Fibroblast of skin of abdomen (primary cell): Measurements from ENCODE around the gene BRICD5.
"Not testable (repeated sequence)": the region's sequence is repeated elsewhere in the genome, so short reads cannot be mapped to it uniquely, and the experiment has no call there.

Experiments used
- DNase-seq: peaks from one replicate; pipeline ENCODE4 v3.0.0-alpha.2; 2013

Gene BRICD5

DNA sequence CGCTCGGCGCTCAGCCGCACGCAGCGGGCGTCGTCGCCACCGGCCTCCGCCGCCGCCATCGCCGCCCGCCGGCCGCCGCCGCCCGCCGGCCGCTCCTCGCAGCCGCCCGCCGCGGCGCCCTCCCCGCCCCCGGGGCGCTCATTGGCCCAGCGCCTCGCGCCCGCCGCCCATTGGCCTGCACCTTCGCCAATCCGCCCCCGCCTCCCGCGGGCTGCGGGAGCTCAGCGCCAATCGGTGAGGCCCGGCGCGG, 4.0 kb upstream of the BRICD5 start, which contains the start of gene PGP:
PGP (minus strand) TSS at position 122 of the 250 bp plus-strand sequence; CDS start at position 59, 63 bp downstream.
- no peak for DNase-seq

DNA sequence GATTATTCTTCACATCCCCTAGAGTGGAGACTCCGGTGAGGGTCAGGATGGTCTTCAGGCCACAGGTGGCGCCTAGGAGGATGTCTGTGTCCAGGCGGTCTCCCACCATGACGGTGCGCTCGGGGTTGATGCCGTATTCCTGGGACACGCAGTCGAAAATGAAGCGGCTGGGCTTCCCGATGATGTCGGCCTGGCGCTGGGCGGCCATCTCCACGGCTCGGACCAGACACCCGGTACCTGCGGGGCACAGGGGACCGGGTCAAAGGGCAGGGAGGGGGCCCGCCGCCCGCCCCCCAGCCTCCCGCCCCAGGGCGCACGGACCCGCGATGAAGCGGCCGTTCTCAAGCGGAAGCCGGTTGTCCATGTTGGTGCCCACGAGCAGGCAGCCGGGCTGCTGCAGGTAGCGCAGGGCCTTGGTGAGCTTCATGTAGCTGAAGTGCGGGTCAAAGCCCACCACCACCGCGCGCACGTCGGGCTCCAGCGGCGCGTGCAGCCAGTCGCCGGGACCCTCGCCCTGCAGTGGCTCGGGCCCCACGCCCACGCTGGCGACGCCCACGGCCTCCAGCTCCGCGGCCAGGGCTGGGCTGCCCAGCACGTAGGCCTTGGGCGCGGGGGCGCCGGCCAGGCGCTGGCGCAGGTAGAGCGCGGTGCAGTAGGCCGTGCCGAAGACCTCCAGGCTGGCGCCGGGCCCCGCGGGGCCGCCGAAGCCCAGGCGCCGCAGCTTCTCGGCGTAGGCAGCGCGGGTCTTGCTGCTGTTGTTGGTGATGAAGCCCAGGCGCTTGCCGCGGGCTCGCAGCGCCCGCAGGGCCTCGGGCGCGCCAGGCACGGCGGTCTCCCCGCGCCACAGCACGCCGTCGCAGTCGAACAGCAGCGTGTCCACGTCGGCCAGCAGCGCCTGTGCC, 3.4 kb upstream of the BRICD5 start:
- DNase-seq, result no peak

DNA sequence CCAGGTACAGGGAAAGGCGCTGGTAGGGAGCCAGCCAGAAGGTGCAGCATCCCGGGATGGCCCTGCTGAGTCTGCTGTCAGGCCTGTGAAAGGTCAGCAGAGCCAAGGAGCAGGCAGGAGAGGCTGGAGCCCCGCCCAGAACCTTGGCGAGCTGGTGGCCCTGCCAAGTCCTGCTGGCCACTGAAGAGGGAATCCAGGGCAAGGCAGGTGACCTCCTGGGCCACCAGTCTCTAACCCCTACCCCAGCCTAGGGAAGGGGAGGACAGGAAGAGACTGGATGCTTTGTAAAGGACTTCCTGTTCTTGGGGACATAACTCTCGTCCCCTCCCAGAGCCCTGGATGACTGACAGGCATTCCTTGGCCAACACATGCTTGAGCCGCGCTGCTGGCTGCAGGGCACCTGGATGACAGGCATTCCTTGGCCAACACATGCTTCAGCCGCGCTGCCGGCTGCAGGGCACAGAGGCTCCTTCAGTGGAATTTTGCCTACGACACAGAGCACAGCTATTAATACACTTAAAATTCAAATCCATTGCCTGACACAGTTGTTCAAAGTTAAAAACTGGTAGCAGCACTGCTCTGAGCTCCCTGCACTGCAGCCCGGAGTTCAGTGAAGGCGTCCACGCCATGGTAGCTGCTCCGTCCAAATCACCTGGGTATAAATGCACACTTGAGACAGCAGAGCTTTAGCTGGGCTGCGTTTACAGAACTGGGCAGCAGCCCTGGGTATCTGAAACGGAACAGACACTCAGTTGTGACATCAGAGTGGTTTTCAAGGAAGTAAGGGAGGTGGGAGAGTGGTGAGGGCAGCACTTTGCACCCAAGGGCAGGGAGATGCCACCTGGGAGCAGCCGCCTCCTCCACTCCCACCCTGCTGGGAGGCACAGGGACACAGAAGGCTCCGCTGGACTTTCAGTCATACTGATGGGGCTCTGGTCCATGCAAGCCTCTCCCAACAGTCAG, 2.0 kb upstream of the BRICD5 start:
- no peak for DNase-seq

DNA sequence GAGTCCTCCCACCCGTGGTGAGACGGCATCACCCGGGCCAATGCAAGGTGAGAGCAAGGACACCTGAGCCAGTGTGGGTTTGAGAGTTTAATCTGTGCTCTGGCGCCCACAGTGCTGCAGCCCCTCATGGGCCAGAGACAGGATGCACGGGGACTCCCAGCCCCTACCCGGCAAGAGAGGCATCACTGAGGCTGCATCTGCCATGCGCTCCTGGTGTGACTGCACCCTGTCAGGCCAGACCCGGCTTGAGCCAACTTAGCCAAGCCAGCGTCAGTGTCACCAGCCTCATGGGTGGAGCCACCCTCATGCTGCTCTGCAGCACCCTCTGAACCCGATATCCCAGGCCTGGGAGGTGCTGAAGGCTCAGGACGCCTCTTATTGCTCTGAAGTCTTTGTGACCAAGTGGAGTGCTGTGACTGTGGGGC, 1.3 kb upstream of the BRICD5 start:
- DNase-seq, result no peak

DNA sequence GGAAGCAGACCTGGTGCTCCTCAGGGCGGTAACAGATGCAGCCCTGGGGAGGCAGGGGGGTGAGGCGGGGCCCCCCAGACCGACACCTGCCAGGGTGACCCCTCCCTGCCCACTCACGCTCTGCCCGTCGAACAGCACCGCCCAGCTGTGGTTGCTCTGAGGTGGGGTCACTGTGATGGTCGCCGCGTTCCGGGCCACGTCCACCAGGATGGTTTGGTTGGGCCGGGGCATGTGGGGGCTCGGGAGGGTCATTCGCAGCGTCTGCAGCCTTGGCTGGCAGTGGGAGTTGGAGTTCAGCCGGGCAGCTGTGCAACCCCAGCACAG, 692 bp downstream of the BRICD5 start:
- DNase-seq, result no peak

DNA sequence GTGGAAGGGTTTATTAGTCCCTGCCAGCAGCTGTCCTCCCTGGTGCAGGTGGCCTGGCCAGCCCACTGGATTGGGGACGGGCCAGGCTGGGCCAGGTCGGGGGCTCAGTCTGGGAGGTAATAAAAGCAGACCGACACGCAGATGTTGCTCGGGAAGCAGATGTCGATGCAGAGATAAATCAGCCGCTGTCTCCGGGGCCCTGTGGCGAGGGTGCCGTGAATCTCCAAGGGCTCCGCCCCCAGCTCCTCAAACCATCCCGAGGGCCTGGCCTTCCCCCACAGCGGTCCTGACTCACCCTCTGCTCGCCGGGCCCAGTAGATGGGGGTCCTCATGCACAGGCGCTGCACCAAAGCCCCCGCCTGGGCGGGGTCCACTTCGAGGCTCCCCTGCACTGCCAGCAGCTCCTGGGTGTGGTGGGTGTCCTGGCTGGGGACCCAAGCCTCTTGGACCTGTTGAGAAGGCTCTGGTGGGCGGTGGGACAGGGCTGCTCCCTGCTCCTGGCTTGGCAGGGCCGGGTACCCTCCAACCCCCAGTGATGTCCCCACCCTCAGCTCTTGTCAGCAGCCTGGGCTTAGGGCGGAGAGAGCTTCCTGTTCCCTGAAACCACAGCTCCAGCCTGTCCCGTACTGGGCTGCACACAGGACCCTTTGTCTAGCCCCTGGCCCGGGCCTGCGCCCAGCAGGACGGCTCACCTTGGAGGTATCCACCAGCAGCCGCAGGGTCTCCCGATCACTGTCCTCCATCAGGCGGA, 1.2 kb downstream of the BRICD5 start:
- no peak for DNase-seq

DNA sequence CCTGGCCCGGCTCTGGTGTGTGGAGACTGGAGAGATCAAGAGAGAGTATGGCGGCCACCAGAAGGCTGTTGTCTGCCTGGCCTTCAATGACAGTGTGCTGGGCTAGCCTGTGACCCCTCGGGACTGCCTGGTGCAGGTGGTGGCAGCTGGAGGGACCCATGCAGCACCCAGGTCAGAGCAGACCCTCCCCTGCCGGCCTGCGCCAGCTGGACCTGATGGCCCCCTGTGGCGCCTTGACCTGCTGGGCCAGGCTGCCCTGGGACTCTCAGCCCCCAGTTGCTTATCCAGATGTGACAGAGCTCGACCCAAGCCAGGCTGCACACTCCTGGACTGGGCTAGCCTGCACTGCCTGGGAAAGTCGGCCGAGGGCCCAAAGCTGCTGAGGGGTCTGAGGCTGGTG, 1.9 kb downstream of the BRICD5 start:
- DNase-seq, result no peak

DNA sequence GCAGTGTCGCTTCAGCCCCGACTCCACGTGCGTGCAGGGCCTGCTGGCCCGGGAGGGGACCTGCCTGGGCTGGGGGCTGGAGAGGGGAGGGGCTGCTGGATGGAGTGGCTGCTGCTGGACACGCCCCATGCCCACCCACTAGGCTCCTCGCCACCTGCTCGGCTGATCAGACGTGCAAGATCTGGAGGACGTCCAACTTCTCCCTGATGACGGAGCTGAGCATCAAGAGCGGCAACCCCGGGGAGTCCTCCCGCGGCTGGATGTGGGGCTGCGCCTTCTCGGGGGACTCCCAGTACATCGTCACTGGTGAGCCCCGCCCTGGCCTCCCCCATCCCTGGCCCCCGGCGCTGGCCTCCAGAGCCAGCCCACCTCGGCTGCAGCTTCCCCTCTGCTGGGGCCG, 2.4 kb downstream of the BRICD5 start:
- DNase-seq, result no peak

DNA sequence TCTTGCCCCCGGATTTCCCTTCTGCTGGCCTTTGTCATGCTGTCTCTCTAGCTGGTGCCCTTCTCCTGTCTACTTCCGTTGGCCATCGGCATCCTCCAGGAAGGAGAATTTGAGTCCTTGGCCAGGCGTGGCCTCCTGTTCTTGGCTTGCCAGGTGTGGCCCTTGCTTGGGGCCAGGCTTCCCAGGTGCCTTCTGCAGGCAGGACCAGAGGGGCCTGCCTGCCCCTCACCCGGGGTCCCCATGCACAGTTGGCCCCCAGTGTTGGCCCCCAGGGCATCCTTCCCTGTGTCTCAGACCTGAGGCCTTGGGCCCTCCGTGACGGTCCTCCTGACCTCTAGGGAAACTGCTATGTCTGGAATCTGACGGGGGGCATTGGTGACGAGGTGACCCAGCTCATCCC, 2.8 kb downstream of the BRICD5 start:
- no peak for DNase-seq

DNA sequence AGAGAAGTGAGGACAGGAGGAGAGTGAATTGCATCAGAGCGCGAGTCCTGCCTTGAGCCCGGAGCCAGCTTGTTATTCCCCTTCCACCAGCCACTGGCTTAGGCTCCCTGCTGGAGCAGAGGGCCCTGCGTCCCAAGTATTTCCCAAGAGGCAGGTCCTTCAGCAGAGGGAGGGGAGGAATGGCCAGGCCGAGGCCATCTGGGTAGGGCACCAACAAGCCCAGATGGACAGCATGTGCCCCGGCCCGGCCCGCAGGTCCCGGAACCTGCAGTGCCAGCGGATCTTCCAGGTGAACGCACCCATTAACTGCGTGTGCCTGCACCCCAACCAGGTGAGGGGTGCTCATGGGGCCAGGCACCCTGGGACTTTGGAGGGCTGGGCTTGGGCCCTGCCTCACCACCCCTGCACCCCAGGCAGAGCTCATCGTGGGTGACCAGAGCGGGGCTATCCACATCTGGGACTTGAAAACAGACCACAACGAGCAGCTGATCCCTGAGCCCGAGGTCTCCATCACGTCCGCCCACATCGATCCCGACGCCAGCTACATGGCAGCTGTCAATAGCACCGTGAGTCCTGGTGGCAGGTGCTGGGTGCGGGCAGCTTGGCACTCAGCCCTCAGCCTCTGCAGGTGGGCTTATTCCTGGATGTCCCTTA, 3.8 kb downstream of the BRICD5 start:
- peak; percentile 25 for DNase-seq

DNA sequence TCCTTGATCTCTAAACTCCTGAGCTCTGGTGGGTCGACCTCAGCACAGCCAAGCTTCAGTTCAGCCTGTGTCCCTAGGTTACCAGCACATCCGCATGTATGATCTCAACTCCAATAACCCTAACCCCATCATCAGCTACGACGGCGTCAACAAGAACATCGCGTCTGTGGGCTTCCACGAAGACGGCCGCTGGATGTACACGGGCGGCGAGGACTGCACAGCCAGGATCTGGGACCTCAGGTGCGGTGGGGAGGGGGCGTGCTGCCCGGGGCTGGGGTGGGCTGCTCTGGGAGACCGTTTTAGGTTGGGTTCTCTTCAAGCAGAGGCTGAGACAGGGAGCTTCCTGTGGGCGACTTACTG, 4.3 kb downstream of the BRICD5 start:
- no peak for DNase-seq

DNA sequence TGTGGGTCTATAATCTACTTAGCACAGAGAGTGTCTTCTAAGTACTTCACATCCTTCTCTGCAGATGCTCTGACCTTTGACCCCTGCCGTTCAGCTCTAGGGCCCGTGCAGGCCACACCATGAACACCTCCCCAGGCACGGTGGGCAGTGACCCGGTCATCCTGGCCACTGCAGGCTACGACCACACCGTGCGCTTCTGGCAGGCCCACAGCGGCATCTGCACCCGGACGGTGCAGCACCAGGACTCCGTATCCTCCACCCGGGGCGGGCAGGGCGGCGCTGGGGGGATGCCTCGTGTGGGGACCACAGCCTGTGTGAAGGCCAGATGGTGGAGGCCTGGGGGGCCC, 4.7 kb downstream of the BRICD5 start:
- no peak for DNase-seq

DNA sequence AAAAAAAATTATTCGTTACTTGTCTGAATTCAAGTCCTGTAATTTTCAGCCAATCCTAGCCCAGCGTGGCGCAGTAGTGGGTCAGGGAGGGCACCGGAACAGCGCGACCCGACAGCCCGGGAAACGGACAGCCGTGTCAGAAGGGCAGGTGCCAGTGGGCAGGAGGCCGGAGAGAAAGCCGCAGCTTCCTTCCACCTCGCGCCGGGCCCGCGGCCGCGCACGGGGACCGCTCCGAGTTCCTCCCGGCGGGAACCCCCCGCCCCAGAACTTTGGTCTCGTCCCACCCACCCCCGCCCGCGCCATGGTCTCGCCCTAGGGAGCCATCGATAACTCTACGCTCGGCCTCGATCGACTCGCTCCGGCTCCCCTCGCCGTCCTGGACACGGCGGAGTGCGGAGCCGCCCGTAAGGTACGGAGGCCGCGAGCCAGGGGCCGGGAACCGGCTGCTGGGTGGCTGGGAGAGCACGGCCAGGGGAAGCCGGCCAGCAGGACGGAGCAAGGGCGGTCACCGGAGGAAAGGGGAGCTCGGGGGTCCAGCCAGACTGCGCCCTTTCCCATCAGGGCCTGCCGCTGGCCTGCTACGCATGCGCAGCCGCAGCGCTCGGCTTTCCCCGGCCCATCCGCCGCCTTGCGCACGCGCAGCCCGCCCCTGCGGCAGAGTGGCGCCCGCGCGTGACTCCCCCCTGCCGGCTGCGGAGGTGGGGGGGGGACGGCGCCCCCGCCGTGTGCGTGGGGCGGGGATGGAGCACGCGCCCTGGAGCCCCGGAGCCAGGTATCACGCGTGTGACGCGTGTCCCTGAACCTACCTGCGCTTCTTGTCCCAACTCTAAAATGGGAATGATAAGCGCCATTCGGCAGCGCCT, 5.3 kb downstream of the BRICD5 start, which contains the start of gene MLST8:
MLST8 (plus strand) TSS at position 351 of the 863 bp plus-strand sequence. CDS start 632 bp downstream, outside the sequence.
- peak; percentile 83 for DNase-seq

DNA sequence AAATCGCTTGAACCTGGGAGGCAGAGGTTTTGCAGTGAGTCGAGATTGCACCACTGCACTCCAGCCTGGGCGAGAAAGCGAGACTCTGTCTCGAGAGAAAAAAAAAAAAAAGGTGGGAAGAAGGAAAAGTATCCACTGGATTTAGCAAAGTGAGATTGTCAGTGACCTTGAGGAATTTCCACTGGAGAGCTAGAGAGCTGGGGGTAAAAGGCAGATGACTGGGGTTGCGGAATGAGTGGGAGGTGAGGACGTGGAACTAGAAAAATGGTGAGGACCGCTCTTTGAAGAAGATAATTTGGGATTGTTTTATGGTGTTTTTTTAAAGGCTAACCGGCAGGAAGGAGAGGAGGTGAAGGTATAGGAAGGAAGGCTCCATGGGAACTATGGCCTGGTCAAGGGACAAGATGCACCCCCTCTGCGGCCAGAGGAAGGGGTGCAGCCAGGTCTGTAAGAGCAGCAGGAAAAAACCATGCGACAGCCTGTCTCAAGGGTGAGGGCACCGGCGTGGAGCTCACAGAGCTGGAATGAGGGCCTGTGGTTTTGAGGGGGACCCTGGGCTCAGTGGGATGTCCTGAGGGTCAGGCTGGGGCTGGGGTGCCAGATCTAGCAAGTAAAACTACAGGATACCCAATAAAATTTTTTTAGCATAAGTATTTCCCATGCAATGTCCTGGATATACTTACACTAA, 6.1 kb downstream of the BRICD5 start:
- no peak for DNase-seq

DNA sequence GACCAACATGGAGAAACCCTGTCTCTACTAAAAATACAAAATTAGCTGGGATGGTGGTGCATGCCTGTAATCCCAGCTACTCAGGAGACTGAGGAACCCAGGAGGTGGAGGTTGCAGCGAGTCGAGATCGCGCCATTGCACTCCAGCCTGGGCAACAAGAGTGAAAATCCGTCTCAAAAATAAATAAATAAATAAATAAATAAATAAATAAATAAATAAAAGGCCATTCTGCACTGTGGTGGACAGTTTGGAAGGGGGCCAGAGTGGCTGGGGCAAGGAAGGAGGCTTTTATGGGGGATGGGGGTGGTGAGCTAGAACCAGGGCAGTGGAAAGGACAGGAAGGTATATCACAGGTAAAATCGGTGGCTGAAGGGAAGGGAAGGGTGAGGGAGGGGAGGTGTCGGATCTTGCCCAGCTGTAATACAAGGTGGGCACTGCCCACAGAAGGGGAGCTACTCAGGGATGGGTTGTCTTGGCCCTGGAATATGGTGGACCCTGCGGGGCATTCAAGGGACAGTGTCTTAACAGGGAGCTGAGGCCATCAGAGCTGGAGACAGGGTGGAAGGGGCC, 7.5 kb downstream of the BRICD5 start:
- not testable (repeated sequence) for DNase-seq

DNA sequence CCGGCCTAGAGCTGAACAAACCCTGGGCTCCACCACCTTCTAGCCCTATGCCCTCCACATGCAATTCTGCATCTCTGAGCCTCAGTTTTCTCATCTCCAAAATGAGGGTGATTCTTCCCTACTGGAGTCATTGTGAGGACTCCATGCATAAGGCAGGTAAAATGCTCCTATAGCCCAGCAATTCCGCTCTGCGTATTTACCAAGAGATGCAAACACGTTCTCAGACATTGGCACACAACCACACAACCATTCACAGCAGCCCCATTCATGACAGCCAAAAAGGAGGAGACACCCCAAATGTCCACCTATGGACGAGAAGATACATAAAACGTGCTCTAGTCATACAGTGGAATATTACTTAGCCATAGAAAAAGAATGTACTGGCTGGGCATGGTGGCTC, 10.3 kb downstream of the BRICD5 start:
- DNase-seq, result no peak

DNA sequence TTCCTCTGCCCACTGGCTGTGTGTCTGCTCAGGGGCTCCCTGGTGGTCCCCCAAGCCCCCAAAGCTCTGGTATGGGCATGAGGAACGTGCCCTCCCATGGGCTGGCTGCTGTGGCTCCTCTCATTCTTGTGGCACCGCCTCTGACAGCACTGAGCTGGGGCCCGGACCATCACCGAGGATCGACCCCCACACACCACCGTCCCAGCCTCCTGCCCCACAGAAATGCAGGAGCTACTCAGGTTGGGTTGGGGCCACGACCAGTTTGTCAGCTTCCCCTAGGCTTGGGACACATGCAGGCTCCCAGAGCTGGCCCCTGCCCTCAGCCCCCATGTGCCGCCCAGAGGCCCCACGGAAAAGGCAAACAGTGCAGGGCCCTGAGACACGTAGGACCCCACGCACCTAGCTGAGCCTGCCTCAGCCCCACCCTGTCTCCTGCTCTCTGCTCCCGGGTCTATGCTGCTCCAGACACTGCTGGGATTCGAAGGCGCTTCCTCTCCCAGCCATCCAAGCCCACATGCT, 11.0 kb downstream of the BRICD5 start:
- DNase-seq, result no peak

DNA sequence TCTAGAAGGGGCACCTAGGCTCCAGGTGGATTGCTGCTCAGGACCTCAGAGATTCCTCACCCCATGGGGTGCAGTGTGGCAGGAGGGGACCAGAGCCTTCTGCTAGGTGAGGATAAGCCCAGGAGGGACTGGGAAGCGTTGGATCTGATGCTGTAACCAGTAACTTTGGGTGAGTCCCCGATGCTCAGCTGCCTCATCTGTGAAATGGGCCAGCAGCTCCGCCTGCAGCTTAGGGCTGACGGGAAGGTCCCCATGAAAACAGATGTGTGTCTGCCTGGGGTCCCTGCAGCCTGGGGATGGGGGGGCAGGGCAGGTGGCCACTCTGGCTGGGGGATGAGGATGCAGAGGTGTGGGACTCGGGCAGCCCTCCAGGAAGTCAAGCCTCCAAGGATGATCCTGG, 11.6 kb downstream of the BRICD5 start:
- no peak for DNase-seq

DNA sequence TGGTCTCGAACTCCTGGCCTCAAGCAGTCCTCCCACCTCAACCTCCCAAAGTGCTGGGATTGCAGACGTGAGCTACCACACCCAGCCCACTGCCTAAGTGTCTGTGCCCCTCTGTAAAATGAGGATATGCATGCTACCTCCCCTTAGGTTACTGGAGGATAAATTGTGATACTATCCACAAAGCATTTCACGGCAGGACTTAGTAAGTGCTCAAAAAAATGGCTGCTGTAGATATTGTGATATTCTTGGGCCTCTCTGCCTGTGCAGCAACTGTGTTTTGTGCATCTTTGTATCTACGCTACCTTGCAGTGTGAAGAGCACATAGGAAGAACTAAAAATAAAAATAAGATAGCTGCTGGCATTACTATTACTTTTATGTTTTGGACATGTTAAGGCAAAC, 12.4 kb downstream of the BRICD5 start:
- no peak for DNase-seq

DNA sequence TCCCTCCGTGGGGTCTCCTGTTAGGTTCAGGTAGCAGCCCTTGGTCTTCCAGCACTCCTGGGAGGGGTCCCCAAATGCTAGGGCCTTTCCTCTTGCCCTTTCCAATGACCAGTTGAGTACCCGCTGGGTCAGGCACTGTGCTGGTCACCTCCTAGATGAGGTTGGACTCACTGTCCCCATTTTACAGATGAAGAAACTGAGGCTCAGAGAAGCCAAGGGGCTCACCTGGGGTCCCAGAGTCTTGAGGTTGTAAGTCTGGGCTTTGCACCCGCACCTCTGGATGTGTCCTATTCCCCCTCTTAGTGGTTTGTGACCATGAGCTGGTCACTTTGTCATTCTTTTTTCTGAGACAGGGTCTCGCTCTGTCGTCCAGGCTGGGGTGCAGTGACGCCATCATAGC, 12.9 kb downstream of the BRICD5 start:
- DNase-seq, result no peak
